Esophagus squamous epithelium (tissue), 5 donors: ENCODE results near the gene RASA3. TPM values are rescaled to one million over a fixed set of nuclear protein-coding genes. Genes with fewer than 3 reads are reported as not detected.
A peak's percentile ranks its signal among the peaks of the same experiment; 100 is the strongest.

Experiments
- DNase-seq: peaks from one replicate; lab custom pipeline; 2025; lab: John Stamatoyannopoulos, UW
- H3K27ac ChIP-seq, 4 donors: fragments of 200-600 bp; sonication (generic); one replicate each; pipeline ENCODE4 v1.5.1; 2016 to 2019; ENCODE audit warnings: mild to moderate bottlenecking in 1 of 4
- H3K27me3 ChIP-seq, 4 donors: fragments of 200-600 bp; sonication (generic); 1 replicate in 3 of 4; 2 replicates in 1 of 4; pipeline versions ENCODE4 v1.5.1 to v1.6.0; 2017 to 2021; ENCODE audit warnings: antibody characterized with exemption in 1 of 4
- H3K36me3 ChIP-seq, 3 donors: fragments of 200-600 bp; sonication (generic); one replicate each; pipeline ENCODE4 v1.5.1; 2016 to 2019
- H3K4me1 ChIP-seq, 3 donors: fragments of 200-600 bp; sonication (generic); one replicate each; pipeline ENCODE4 v1.5.1; 2017 to 2019
- H3K4me3 ChIP-seq, 4 donors: fragments of 200-600 bp; sonication (generic); 1 replicate in 3 of 4; 2 replicates in 1 of 4; pipeline ENCODE4 v1.5.1; 2016 to 2019; ENCODE audit warnings: mild to moderate bottlenecking in 2 of 4, moderate library complexity in 1 of 4
- H3K9me3 ChIP-seq, 3 donors: fragments of 200-600 bp; sonication (generic); one replicate each; pipeline ENCODE4 v1.5.1; 2016 to 2019
- POLR2A ChIP-seq, 4 donors: fragments of 450-650 bp; IDR thresholded peaks; one replicate each; pipeline ENCODE4 v1.6.1; 2017; ENCODE audit warnings: antibody characterized with exemption in 4 of 4, mild to moderate bottlenecking in 4 of 4, moderate library complexity in 3 of 4
- WGBS, 2 donors: methylation state at CpG; one replicate each; pipeline ENCODE4 v1.1.5; 2018; 5-methylcytosine and 5-hydroxymethylcytosine counted together
- intact Hi-C: fragments of 100-400 bp; cut with DNase I; formaldehyde crosslinking; loops from one replicate; pipeline ENCODE4 v1.15.0; 2022
- total RNA-seq, 4 donors: library from RNA; depleted of rRNA; stranded (reverse); fragments of >200 nt; gene quantifications; one replicate each; pipeline ENCODE4 v1.1.0, GENCODE V29; 2016
- TF ChIP-seq, protein P1 (sequence below), 6 experiments: fragments of 450-650 bp in 4 of 6; fragments of 200-600 bp in 2 of 6; sonication (generic) in 2 of 6; IDR thresholded peaks; one replicate each; pipeline ENCODE4 v1.5.1; 2016 to 2019; ENCODE audit warnings: antibody characterized with exemption in 6 of 6, mild to moderate bottlenecking in 4 of 6, moderate library complexity in 4 of 6
- donor health status: DM: yes; HTN: yes; CAD: no.

Gene RASA3
- total RNA-seq, 4 donors from 2014 or later, result 1.4 to 8.8 (median 3.1) TPM

DNA sequence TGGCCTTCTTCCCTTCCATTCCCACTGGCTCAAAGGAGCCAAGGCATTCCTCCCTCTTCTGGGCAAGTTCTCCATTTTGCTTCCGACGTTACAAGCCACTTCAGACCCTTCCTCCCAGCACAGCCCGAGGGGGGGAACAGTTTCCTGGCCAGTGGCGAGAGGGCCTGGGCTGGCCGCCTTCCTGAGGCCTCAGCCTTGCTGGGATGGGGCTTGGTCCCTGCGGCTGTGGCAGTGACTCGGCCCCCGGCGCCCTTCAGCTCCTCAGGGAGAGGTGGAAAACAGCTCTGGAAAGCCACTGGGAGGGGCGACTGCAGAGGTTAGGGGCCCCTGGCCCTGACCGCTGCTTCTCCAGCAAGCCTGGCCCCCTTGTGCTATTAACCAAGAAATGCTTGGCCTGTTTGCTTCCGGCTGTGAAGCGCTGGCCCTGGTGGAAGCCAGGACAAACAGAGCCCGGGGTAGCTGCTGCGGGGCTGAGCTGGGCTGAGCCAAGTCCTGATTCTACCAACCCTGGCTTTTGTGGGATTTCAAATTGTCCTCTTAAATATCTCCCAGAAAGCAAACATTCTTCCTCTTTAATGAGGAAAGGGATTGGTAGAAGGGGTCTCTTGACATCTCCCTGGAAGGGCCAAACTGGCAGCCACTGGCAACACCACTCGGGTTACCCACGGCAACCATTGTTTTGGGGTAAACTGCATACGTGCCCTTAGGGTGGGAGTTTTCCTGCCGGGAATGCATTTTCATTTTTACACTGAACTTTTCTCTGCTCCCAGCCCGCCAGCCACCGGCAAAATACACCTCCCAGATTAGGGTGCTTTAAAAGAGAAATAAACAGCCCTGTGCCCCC lies 197.2 kb downstream of the RASA3 start:
- peaks cover 0 to 35% (median 5%) of the 10 kb centered on the region in 3 donors for H3K4me1 ChIP-seq
- intact Hi-C loops, result no loop called here
- TF ChIP-seq POLR2A (IDR thresholded peaks at IDR 0.05), result no peak
- TF ChIP-seq, protein P1, sequence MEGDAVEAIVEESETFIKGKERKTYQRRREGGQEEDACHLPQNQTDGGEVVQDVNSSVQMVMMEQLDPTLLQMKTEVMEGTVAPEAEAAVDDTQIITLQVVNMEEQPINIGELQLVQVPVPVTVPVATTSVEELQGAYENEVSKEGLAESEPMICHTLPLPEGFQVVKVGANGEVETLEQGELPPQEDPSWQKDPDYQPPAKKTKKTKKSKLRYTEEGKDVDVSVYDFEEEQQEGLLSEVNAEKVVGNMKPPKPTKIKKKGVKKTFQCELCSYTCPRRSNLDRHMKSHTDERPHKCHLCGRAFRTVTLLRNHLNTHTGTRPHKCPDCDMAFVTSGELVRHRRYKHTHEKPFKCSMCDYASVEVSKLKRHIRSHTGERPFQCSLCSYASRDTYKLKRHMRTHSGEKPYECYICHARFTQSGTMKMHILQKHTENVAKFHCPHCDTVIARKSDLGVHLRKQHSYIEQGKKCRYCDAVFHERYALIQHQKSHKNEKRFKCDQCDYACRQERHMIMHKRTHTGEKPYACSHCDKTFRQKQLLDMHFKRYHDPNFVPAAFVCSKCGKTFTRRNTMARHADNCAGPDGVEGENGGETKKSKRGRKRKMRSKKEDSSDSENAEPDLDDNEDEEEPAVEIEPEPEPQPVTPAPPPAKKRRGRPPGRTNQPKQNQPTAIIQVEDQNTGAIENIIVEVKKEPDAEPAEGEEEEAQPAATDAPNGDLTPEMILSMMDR (IDR thresholded peaks at IDR 0.05), result no peak
- H3K9me3 ChIP-seq, result no peaks in the 10 kb centered on the region
- WGBS, 2 donors, result 54 to 61% methylated on average over 11 to 14 of the region's 21 CpGs
- no peak overlapping the region for H3K4me3 ChIP-seq
- H3K36me3 ChIP-seq, result no peaks in the 10 kb centered on the region
- peaks cover 0 to 29% (median 0%) of the 10 kb centered on the region in 4 donors for H3K27me3 ChIP-seq
- H3K27ac ChIP-seq, result peak overlapping the region; percentile 27 to 59 (median 42)
- no peak for DNase-seq

DNA sequence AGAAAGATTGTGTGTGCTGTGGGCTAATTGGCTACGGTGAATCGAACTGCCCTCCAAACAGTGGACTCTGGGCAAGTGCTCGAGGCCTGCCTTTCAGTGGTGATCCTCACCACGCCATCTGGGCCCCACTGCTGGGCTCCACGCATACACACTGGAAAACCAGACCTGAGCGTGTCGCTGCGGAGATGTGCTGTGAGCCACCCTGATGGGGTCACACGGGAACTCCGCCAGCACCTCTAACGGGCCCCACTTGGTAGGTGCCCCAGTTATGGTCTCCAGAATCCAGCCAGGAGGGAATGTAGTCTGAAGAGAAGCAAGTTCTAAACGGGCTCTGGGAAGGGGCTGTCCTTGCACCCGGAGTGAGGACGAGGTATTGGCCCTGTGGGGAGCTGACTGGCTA lies 197.8 kb downstream of the RASA3 start:
- 86 to 88% methylated on average over 8 to 13 of the region's 14 CpGs for WGBS, 2 donors
- no peaks in the 10 kb centered on the region for H3K9me3 ChIP-seq
- peaks cover 0 to 38% (median 5%) of the 10 kb centered on the region in 3 donors for H3K4me1 ChIP-seq
- H3K27me3 ChIP-seq, result peaks cover 0 to 30% (median 0%) of the 10 kb centered on the region in 4 donors
- DNase-seq, result no peak
- no peak overlapping the region for H3K4me3 ChIP-seq
- no peaks in the 10 kb centered on the region for H3K36me3 ChIP-seq
- intact Hi-C loops, result no loop called here
- TF ChIP-seq POLR2A (IDR thresholded peaks at IDR 0.05), result no peak
- TF ChIP-seq, protein P1 (IDR thresholded peaks at IDR 0.05), result no peak
- H3K27ac ChIP-seq, result peak overlapping the region in 3 of 4 donors; percentile 34 to 59 (median 49)

DNA sequence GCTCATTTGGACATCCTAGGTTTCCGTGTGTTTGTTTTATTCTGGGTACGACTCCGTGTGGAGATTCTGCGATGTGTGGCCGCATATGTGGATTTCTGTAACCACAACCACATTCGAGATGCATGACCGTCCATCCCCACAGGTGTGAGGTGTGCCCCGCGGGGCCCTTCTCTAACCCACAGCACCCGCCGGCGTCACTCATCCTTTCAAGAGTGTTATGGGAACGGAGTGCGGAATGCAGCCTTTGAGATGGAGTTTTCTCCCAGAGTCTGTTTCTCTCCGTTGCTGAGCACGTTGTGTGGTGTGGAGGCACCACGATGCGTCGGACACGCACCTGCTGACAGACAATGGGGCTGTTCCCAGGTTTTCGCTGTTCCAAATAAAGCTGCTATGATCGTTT lies 198.5 kb downstream of the RASA3 start:
- Histone ChIP-seq H3K27ac (no peak overlapping the region), H3K27me3 (peaks cover 0 to 30% (median 0%) of the 10 kb centered on the region in 4 donors), H3K36me3 (no peaks in the 10 kb centered on the region), H3K4me3 (no peak overlapping the region), H3K4me1 (peaks cover 0 to 43% (median 9%) of the 10 kb centered on the region in 3 donors), H3K9me3 (no peaks in the 10 kb centered on the region)
- DNase-seq, result no peak
- 88 to 93% methylated on average over 16 to 22 of the region's 22 CpGs for WGBS, 2 donors
- intact Hi-C loops, result no loop called here
- TF ChIP-seq, protein P1 (IDR thresholded peaks at IDR 0.05), result no peak
- no peak for TF ChIP-seq POLR2A (IDR thresholded peaks at IDR 0.05)

DNA sequence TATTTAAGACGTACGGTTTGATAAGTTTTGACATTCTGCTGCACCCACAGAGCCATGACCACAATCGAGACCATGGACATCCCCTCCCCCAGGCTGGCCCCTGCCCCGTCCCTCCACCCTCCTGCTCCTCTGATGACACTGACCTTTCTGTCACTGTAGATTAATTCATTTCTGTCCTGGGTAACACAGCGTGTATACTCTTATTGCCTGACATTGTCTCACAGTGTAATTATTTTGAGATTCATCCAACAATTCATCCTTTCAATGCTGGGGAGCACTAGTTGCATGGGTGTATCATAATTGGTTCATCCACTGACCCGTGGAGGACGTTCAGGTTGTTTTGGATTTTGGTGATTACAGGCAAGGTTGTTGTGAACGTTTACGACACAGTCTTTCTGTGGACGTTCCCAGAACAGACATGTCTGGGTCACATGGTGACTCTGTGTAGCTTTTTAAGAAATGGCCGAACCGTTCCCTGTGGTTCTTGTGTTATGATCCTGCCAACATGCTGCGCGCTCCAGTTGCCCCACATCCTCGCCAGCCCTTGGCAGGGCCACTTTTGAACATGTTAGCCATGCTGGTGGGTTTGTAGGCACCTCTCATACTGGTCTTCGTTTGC lies 200.5 kb downstream of the RASA3 start:
- no peaks in the 10 kb centered on the region for H3K9me3 ChIP-seq
- whole genome bisulfite sequencing, 2 donors, result 76 to 78% methylated on average over 15 to 16 of the region's 16 CpGs
- H3K4me1 ChIP-seq, result peaks cover 3 to 46% (median 24%) of the 10 kb centered on the region in 3 donors
- intact Hi-C loops, result no loop called here
- no peaks in the 10 kb centered on the region for H3K36me3 ChIP-seq
- H3K27ac ChIP-seq, result no peak overlapping the region
- peaks cover 0 to 35% (median 0%) of the 10 kb centered on the region in 4 donors for H3K27me3 ChIP-seq
- DNase-seq, result no peak
- TF ChIP-seq, protein P1 (IDR thresholded peaks at IDR 0.05), result no peak
- TF ChIP-seq POLR2A (IDR thresholded peaks at IDR 0.05), result no peak
- no peak overlapping the region for H3K4me3 ChIP-seq
